ENCODE results near the gene ETS2. TPM values are rescaled to one million over a fixed set of nuclear protein-coding genes. Genes with fewer than 3 reads are reported as not detected.

Gene ETS2
- total RNA-seq, 1 experiment from 2014 or later, result 132 TPM

DNA sequence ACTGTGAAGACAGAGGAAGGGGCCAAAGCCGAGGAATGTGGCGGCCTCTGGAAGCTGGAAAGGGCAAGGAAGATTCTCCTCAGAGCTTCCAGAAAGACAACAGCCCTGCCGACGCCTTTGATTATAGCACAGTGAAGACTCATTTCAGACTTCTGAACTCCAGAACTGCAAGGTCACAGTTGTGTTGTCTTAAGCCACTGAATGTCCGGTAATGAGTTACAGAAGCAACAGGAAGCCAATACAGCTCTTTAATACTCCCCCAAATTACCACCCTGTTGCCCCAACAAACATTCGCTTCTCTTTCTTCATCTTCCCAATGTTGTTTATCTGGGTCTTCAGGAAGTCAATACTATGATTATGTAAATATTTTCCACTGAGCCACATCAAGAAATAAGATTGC lies 44.0 kb downstream of the ETS2 start:
- no TSS peak for BruUV-seq (replicated peaks)
- Histone ChIP-seq H3K4me1 (ENCODE audit: control insufficient read depth, insufficient read depth, low read length) (no peaks in the 10 kb centered on the region), H3K9me3 (ENCODE audit: control insufficient read depth, insufficient read depth, low read depth, low read length) (no peaks in the 10 kb centered on the region), H3K36me3 (ENCODE audit: control insufficient read depth, insufficient read depth, low read length) (no peaks in the 10 kb centered on the region), H3K4me3 (ENCODE audit: low read depth in 2 of 2, low read length in 2 of 2) (no peak overlapping the region), H3K27me3 (ENCODE audit: control insufficient read depth, insufficient read depth, low read length) (no peaks in the 10 kb centered on the region), H3K27ac (ENCODE audit: low read length) (no peak overlapping the region)
- no peak for DNase-seq (ENCODE audit: low read depth, low spot score)
- CTCF ChIA-PET, result no interaction called here
- in situ Hi-C loops (cut with HindIII; ENCODE audit: low pct_unique_long_range_greater_than_20kb, low sequenced_read_pairs), result no loop called here
- TF ChIP-seq POLR2AphosphoS5 (IDR thresholded peaks at IDR 0.05; ENCODE audit: low read depth, low read length) (no peak), SIN3A (IDR thresholded peaks at IDR 0.05; ENCODE audit: borderline replicate concordance, insufficient read depth, low read depth, low read length) (no peak)
- TF ChIP-seq, protein P1, sequence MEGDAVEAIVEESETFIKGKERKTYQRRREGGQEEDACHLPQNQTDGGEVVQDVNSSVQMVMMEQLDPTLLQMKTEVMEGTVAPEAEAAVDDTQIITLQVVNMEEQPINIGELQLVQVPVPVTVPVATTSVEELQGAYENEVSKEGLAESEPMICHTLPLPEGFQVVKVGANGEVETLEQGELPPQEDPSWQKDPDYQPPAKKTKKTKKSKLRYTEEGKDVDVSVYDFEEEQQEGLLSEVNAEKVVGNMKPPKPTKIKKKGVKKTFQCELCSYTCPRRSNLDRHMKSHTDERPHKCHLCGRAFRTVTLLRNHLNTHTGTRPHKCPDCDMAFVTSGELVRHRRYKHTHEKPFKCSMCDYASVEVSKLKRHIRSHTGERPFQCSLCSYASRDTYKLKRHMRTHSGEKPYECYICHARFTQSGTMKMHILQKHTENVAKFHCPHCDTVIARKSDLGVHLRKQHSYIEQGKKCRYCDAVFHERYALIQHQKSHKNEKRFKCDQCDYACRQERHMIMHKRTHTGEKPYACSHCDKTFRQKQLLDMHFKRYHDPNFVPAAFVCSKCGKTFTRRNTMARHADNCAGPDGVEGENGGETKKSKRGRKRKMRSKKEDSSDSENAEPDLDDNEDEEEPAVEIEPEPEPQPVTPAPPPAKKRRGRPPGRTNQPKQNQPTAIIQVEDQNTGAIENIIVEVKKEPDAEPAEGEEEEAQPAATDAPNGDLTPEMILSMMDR (IDR thresholded peaks at IDR 0.05), result no peak
- POLR2A ChIA-PET, result no interaction called here
- intact Hi-C loops (cut with micrococcal nuclease; ENCODE audit: unreplicated experiment), result no loop called here
- ATAC-seq, result no peak

DNA sequence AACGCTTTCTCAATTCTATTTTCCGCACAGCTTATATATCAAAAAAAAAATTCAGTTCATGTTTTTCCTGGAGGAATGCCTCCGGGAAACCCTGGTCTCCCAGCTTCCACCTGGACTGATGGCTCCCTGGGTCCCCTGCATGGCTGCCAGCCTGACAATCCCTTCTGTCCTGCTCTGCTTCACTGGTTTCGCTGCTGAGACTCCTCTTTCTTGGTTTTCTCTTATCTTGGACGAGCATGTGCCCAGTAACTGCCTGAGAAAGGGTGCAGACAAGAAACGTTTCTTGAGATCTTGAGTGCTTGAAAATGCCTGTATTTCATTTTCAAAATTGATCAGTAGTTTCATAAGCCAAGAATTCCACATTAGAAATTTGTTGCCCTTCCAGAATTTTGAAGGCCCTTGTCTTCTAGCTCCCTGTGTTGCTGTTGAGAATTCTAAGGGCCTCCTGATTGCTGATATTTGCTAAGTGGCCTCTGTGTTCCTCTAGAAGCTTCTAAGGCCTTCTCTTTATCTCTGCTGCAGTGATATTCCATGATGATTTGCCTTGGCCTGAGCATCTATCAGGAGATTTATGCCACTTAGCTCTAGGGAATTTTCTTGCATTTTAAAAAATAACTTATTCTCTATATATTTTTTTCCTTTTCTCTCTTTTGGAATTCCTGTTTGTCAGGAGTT lies 44.7 kb downstream of the ETS2 start:
- BruUV-seq (replicated peaks), result no TSS peak
- Histone ChIP-seq H3K4me1 (ENCODE audit: control insufficient read depth, insufficient read depth, low read length) (no peaks in the 10 kb centered on the region), H3K9me3 (ENCODE audit: control insufficient read depth, insufficient read depth, low read depth, low read length) (no peaks in the 10 kb centered on the region), H3K27ac (ENCODE audit: low read length) (no peak overlapping the region), H3K4me3 (ENCODE audit: low read depth in 2 of 2, low read length in 2 of 2) (no peak overlapping the region), H3K27me3 (ENCODE audit: control insufficient read depth, insufficient read depth, low read length) (no peaks in the 10 kb centered on the region), H3K36me3 (ENCODE audit: control insufficient read depth, insufficient read depth, low read length) (no peaks in the 10 kb centered on the region; the same call in 1 of the 2 replicates)
- CTCF ChIA-PET, result no interaction called here
- intact Hi-C loops (cut with micrococcal nuclease; ENCODE audit: unreplicated experiment) (no loop called here), in situ Hi-C loops (cut with HindIII; ENCODE audit: low pct_unique_long_range_greater_than_20kb, low sequenced_read_pairs) (no loop called here)
- ATAC-seq (no peak), DNase-seq (ENCODE audit: low read depth, low spot score) (no peak)
- TF ChIP-seq, protein P1 (IDR thresholded peaks at IDR 0.05), result no peak
- no peak for TF ChIP-seq TCF7L2 (IDR thresholded peaks at IDR 0.05; ENCODE audit: low read depth, low read length)
- no peak for TF ChIP-seq SIN3A (IDR thresholded peaks at IDR 0.05; ENCODE audit: borderline replicate concordance, insufficient read depth, low read depth, low read length)
- no peak for TF ChIP-seq POLR2AphosphoS5 (IDR thresholded peaks at IDR 0.05; ENCODE audit: low read depth, low read length)
- TF ChIP-seq REST (IDR thresholded peaks at IDR 0.05; ENCODE audit: insufficient read depth in 1 of 2, low read depth in 2 of 2, low read length in 1 of 2), result no peak
- POLR2A ChIA-PET, result interaction anchor here (0.9 kb wide), 1 partner anchor 10 kb away, joined by 3 read pairs; no protein-coding TSS in a partner anchor
